Measurements from ENCODE around the gene CYP3A4.
A peak's percentile ranks its signal among the peaks of the same experiment; 100 is the strongest.
"Not testable (repeated sequence)": the region's sequence is repeated elsewhere in the genome, so short reads cannot be mapped to it uniquely, and the experiment has no call there.

Gene CYP3A4

GRCh38 chr7:99748846-99749579, 35.0 kb downstream of the CYP3A4 start:
- DNase-seq: no peak

GRCh38 chr7:99746915-99747314, 37.1 kb downstream of the CYP3A4 start:
- not testable (repeated sequence) for DNase-seq

GRCh38 chr7:99745395-99745794, 38.6 kb downstream of the CYP3A4 start:
- not testable (repeated sequence) for DNase-seq

- no peak for DNase-seq
Measured at GRCh38 chr7:99742737-99743394, 41.1 kb downstream of the CYP3A4 start.

- no peak for DNase-seq
Measured at GRCh38 chr7:99741441-99741795, 42.6 kb downstream of the CYP3A4 start.

- peak; percentile 46 to 71 (median 49) for DNase-seq
Measured at GRCh38 chr7:99740573-99741440, 43.2 kb downstream of the CYP3A4 start.

GRCh38 chr7:99739699-99740572, 44.0 kb downstream of the CYP3A4 start:
- no peak for DNase-seq

GRCh38 chr7:99737726-99738125, 46.3 kb downstream of the CYP3A4 start:
- DNase-seq: no peak

GRCh38 chr7:99736667-99737066, 47.3 kb downstream of the CYP3A4 start:
- DNase-seq: not testable (repeated sequence)

GRCh38 chr7:99734987-99735386, 49.0 kb downstream of the CYP3A4 start, which contains the start of gene CYP3A7:
TSS of gene CYP3A7 (minus strand) at chr7:99735196. CDS start at chr7:99735093, 103 bp downstream.
- DNase-seq: no peak

- DNase-seq: peak in 2 of 3 donors; percentile 12 to 34
Measured at GRCh38 chr7:99733448-99733847, 50.5 kb downstream of the CYP3A4 start.

GRCh38 chr7:99733003-99733402, 51.0 kb downstream of the CYP3A4 start:
- DNase-seq: no peak

- DNase-seq: no peak
Measured at GRCh38 chr7:99731638-99732374, 52.2 kb downstream of the CYP3A4 start.

- no peak for DNase-seq
Measured at GRCh38 chr7:99730992-99731391, 53.0 kb downstream of the CYP3A4 start.

- no peak for DNase-seq
Measured at GRCh38 chr7:99730238-99730810, 53.7 kb downstream of the CYP3A4 start.

GRCh38 chr7:99729486-99730237, 54.3 kb downstream of the CYP3A4 start:
- no peak for DNase-seq

GRCh38 chr7:99728615-99729014, 55.4 kb downstream of the CYP3A4 start:
- DNase-seq: no peak

- DNase-seq: not testable (repeated sequence)
Measured at GRCh38 chr7:99723201-99723600, 60.8 kb downstream of the CYP3A4 start.

- peak; percentile 8 to 45 (median 22) for DNase-seq
Measured at GRCh38 chr7:99720800-99721595, 63.0 kb downstream of the CYP3A4 start.
